ENCODE measurements around the gene FHOD3.

GRCh38 chr18:36628435-36629137, 331.1 kb downstream of the FHOD3 start:
- TF ChIP-seq EP300 (IDR thresholded peaks at IDR 0.05; ENCODE audit: borderline replicate concordance) (no peak), REST (IDR thresholded peaks at IDR 0.05; ENCODE audit: low read depth) (no peak), TAF1 (IDR thresholded peaks at IDR 0.05; ENCODE audit: low read depth) (no peak), MAX (IDR thresholded peaks at IDR 0.05) (no peak), RAD21 (IDR thresholded peaks at IDR 0.05; ENCODE audit: low read depth) (no peak), YY1 (IDR thresholded peaks at IDR 0.05; ENCODE audit: low read depth) (no peak), NFIC (IDR thresholded peaks at IDR 0.05) (no peak), EGR1 (IDR thresholded peaks at IDR 0.05) (no peak), USF1 (IDR thresholded peaks at IDR 0.05) (no peak), CEBPB (IDR thresholded peaks at IDR 0.05) (no peak)

Measured in Ishikawa (cell line).